GM12875 (cell line): ENCODE results near the gene ASIC3.

Experiments used
- H3K4me3 ChIP-seq: one replicate; pipeline ENCODE4 v1.5.1; 2011; ENCODE audit warnings: low read depth, low read length, control low read depth
- TF ChIP-seq, protein P1 (sequence below): IDR thresholded peaks from 2 replicates; pipeline ENCODE4 v1.5.1; 2011; ENCODE audit warnings: low read depth, mild to moderate bottlenecking, control low read depth, inconsistent platforms, low read length, moderate library complexity, borderline replicate concordance; ENCODE audit not compliant: insufficient read depth

The ASIC3 gene

DNA sequence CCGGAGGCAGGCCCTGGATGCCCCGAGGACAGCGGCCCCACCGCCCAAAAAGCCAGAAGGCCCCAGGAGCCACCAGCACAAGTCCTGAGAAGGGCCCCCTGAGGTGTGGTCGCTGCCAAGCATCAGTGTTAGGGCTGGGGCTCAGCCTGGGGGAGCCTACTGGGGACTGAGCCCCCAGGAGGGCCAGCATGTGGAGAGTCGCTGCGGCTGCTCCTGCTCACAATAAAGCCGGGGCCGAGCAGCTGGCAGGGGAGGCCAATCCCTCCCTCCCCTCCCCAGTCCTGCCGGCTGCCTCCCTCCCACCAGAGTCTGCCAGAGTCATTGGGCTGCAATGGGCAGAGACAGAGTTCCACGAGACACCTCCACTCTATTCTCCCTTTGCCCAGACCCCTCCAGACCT, 3.1 kb upstream of the ASIC3 start:
- H3K4me3 ChIP-seq = no peak overlapping the region
- TF ChIP-seq, protein P1, sequence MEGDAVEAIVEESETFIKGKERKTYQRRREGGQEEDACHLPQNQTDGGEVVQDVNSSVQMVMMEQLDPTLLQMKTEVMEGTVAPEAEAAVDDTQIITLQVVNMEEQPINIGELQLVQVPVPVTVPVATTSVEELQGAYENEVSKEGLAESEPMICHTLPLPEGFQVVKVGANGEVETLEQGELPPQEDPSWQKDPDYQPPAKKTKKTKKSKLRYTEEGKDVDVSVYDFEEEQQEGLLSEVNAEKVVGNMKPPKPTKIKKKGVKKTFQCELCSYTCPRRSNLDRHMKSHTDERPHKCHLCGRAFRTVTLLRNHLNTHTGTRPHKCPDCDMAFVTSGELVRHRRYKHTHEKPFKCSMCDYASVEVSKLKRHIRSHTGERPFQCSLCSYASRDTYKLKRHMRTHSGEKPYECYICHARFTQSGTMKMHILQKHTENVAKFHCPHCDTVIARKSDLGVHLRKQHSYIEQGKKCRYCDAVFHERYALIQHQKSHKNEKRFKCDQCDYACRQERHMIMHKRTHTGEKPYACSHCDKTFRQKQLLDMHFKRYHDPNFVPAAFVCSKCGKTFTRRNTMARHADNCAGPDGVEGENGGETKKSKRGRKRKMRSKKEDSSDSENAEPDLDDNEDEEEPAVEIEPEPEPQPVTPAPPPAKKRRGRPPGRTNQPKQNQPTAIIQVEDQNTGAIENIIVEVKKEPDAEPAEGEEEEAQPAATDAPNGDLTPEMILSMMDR = no peak

DNA sequence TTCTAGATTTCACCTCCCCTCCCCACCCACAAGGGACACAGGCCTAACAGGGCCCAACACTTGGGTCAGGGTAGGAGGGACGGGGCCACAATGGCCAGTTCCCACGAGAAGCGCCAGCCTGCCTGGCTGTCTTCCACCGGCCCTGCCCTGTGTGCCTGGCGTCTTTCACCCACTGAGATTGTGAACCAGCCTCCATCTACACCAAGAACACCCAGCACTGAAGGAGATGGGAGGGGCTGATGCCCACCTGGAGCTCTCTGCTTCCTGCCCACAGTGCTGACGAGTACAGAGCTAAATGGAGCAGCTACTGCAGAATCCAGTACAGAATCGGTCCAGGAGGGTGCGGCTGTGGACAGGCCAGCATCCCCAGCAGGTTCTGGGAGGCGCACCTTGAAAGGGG, 2.4 kb upstream of the ASIC3 start:
- TF ChIP-seq, protein P1 = no peak
- H3K4me3 ChIP-seq = no peak overlapping the region

DNA sequence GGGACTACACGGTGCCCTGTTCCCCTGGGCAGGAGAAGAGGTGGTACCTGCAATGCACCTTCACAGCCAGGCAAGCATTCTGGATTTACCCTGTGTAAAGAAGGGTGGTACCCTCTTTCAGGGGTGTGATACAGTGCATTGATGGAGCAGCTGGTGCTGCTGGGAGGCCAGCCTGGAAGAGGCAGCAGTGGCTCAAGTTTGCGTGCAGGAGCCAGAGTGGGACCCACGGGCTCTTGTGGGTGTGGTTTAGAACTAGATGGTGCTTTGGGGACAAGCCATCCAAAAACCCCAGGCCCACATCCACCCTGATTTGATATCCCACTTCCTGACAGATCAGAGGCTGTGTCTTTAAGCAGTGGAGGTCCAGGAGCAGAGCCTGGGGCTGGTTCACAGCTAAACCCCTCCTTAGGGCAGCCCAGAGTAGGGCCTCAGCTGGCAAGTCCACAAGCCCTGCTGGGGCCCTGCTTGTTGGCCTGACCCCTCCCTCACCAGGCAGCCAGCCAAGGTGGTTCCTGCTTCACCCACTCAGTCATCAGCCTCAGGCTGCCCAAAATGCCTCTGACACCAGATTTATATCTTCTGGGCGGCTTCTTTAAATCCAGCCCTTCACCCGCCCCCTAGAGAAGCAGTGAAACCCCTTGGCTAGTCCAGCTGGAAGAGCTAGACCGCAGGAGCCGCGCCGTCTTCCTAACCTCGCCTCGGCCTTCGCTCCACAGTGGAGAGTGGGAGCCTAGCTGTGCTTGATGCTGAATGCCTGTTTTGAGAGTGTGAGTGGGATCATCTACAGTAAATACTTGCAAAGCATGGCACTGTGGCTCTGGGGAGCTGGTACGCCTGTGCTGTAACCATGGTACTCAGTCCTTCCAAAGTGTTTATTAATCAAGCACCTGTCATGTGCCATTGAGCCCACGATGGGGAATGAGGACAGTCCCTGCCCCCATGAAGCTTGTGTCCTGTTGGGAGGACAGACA, 1.4 kb upstream of the ASIC3 start:
- TF ChIP-seq, protein P1 = no peak
- H3K4me3 ChIP-seq = no peak overlapping the region

DNA sequence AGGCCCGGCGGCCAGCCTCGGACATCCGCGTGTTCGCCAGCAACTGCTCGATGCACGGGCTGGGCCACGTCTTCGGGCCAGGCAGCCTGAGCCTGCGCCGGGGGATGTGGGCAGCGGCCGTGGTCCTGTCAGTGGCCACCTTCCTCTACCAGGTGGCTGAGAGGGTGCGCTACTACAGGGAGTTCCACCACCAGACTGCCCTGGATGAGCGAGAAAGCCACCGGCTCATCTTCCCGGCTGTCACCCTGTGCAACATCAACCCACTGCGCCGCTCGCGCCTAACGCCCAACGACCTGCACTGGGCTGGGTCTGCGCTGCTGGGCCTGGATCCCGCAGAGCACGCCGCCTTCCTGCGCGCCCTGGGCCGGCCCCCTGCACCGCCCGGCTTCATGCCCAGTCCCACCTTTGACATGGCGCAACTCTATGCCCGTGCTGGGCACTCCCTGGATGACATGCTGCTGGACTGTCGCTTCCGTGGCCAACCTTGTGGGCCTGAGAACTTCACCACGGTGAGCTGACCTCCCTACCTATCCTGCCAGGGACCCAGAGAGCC, 656 bp downstream of the ASIC3 start:
- H3K4me3 ChIP-seq = no peak overlapping the region
- TF ChIP-seq, protein P1 = no peak

DNA sequence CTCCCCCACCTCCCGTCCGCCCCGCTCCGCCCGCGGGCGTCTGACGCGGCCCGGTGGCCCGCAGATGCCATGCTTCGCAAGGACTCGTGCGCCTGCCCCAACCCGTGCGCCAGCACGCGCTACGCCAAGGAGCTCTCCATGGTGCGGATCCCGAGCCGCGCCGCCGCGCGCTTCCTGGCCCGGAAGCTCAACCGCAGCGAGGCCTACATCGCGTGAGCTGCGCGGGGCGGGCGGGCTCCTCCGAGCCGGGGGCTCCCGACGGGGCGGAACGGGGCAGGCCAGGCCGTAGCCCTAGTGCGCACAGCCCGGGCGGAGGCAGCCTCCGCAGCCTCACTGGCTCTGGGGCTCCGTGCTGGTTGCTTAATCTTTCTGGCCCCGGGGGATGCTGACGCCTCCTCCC, 2.8 kb downstream of the ASIC3 start:
- TF ChIP-seq, protein P1 = no peak
- H3K4me3 ChIP-seq = no peak overlapping the region

DNA sequence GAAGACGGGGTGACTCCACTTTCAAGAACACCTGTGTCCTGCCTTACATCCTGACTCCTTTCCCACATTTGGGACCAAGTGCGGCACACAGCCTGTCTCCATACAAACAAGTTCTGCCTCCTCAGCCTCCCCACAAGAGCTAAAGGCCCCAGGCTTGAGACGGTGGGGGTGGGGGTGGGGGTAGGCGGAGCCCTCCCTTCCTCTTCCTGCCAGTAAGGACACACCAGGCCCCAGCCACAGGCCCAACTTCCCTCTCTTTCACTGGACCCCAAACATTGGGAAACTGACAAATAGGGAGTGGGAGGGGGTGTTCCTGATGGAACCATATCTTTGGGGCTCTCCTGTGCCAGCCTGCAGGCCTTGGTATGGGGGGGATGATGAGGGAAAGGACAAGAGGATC, 4.8 kb downstream of the ASIC3 start:
- TF ChIP-seq, protein P1 = no peak
- H3K4me3 ChIP-seq = no peak overlapping the region

DNA sequence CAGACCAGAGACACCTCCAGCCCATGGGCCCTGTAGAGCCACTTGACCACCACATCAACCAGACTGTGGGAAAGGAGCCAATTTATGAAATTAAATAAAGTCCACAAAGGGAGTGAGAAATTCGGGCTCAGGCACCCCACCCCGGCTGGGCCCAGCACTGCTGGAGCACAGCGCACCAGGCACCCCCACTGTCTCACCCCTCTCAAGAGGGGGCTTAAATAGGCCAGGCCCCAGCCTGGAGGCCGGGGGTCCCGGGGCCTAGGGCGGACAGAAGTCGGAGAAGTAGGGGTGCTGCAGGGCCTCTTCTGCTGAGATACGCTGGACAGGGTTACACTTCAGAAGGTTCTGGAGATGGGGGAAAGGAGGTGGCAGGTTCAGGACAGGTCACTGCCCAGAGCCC, 5.4 kb downstream of the ASIC3 start:
- no peak overlapping the region for H3K4me3 ChIP-seq

More for the DNA sequence above, 5.4 kb downstream of the ASIC3 start:
- TF ChIP-seq, protein P1 = no peak
